HepG2 (cell line): ENCODE measurements around the gene DUSP8. TPM values are rescaled to one million over a fixed set of nuclear protein-coding genes. Genes with fewer than 3 reads are reported as not detected.

Experiments
- ATAC-seq: fragments of 200-7000 bp; cut with Tn5 transposase; 3 replicates; pipeline ENCODE4 v1.9.1; 2020; ENCODE audit warnings: mild to moderate bottlenecking, moderate library complexity
- BruUV-seq: library from RNA; stranded (reverse); fragments of 400-500 nt; replicated peaks from 2 replicates; lab custom pipeline; 2021; lab: Mats Ljungman, UMichigan
- CTCF ChIA-PET: fragments of 300-600 bp; formaldehyde crosslinking; extraction: SDS; loops from one replicate; lab custom pipeline; 2021; ENCODE audit warnings: low total read pairs, inconsistent platforms, low intra/inter-chr PET ratio; lab: Yijun Ruan, JAX
- POLR2A ChIA-PET: fragments of 350-600 bp; sonication (Branson Sonifier 250); formaldehyde crosslinking; loops from one replicate; lab custom pipeline; 2020; ENCODE audit warnings: antibody characterized with exemption, inconsistent platforms; lab: Yijun Ruan, JAX
- DNase-seq: peaks from one replicate; pipeline ENCODE4 v3.0.0-alpha.2; 2015; ENCODE audit warnings: low spot score
- FAIRE-seq: peaks from 3 replicates; lab custom pipeline; 2011; peaks lifted over from hg19 to GRCh38; lab: Jason Lieb, UNC
- H2AFZ ChIP-seq: one replicate; pipeline ENCODE4 v1.6.1; 2011; ENCODE audit warnings: low read length, inconsistent platforms
- H3K27ac ChIP-seq: fragments of 300-600 bp; 3 replicates; pipeline ENCODE4 v1.8.0; 2011; ENCODE audit warnings: mixed run types, mild to moderate bottlenecking, mixed read lengths, low read length, inconsistent platforms; ENCODE audit not compliant: insufficient read depth; ENCODE audit errors: extremely low read length
- H3K27me3 ChIP-seq, 2 experiments: fragments of 200-600 bp in 1 of 2; 2 replicates in 1 of 2; 3 replicates in 1 of 2; pipeline versions ENCODE4 v1.6.0 to v1.8.0; 2011; ENCODE audit warnings: low read length in 2 of 2, mild to moderate bottlenecking in 2 of 2, moderate library complexity in 2 of 2, inconsistent platforms in 1 of 2; ENCODE audit not compliant: insufficient read depth in 2 of 2, control insufficient read depth in 1 of 2
- H3K36me3 ChIP-seq, 2 experiments: fragments of 200-600 bp in 1 of 2; replicated peaks in 1 of 2; 2 replicates in 1 of 2; 3 replicates in 1 of 2; pipeline versions ENCODE4 v1.5.1 to v1.8.0; 2011; ENCODE audit warnings: low read length in 2 of 2, inconsistent platforms in 1 of 2; ENCODE audit not compliant: insufficient read depth in 2 of 2, control insufficient read depth in 1 of 2
- H3K4me1 ChIP-seq: 2 replicates; pipeline ENCODE4 v1.5.1; 2012; ENCODE audit warnings: low read length, inconsistent platforms; ENCODE audit not compliant: insufficient read depth
- H3K4me2 ChIP-seq: 2 replicates; pipeline ENCODE4 v1.6.0; 2011; ENCODE audit warnings: low read depth, low read length, inconsistent platforms
- H3K4me3 ChIP-seq, 3 experiments: fragments of 200-600 bp in 1 of 3; sonication (generic), shearing (Covaris generic) in 1 of 3; replicated peaks in 1 of 3; 2 replicates each; pipeline ENCODE4 v1.5.1; 2011 to 2016; ENCODE audit warnings: low read length in 3 of 3, inconsistent platforms in 2 of 3, low read depth in 2 of 3, mild to moderate bottlenecking in 2 of 3, control low read depth in 1 of 3, mixed read lengths in 1 of 3; ENCODE audit not compliant: insufficient read depth in 1 of 3
- H3K79me2 ChIP-seq: one replicate; pipeline ENCODE4 v1.6.1; 2011; ENCODE audit warnings: low read length, inconsistent platforms; ENCODE audit not compliant: insufficient read depth
- H3K9ac ChIP-seq: 2 replicates; pipeline ENCODE4 v1.6.0; 2011; ENCODE audit warnings: mild to moderate bottlenecking, low read depth, low read length, inconsistent platforms; ENCODE audit not compliant: insufficient read depth
- H3K9me3 ChIP-seq: 2 replicates; pipeline ENCODE4 v1.5.1; 2012; ENCODE audit warnings: mild to moderate bottlenecking, low read length
- H4K20me1 ChIP-seq: 2 replicates; pipeline ENCODE4 v1.6.0; 2011; ENCODE audit warnings: inconsistent platforms, mild to moderate bottlenecking, low read length, moderate library complexity; ENCODE audit not compliant: insufficient read depth
- ATF5 ChIP-seq: sonication (generic); formaldehyde crosslinking; IDR thresholded peaks from 2 replicates; pipeline ENCODE4 v1.4.0; 2020; ENCODE audit warnings: mild to moderate bottlenecking, low read depth, missing genetic modification reagents
- DNMT1 ChIP-seq: sonication (generic); formaldehyde crosslinking; IDR thresholded peaks from 2 replicates; pipeline ENCODE4 v1.5.1; 2020; ENCODE audit warnings: mild to moderate bottlenecking, missing genetic modification reagents
- ESRRA ChIP-seq: sonication (generic); formaldehyde crosslinking; IDR thresholded peaks from 2 replicates; pipeline ENCODE4 v1.5.1; 2020; ENCODE audit warnings: mild to moderate bottlenecking, low read depth, missing genetic modification reagents
- KDM3A ChIP-seq: IDR thresholded peaks from 2 replicates; pipeline ENCODE4 v1.6.1; 2018; ENCODE audit warnings: low read depth, missing compliant biosample characterization
- MEIS1 ChIP-seq: sonication (generic); formaldehyde crosslinking; IDR thresholded peaks from 2 replicates; pipeline ENCODE4 v1.9.0; 2021; ENCODE audit warnings: mild to moderate bottlenecking, missing genetic modification reagents, moderate library complexity, borderline replicate concordance
- NFAT5 ChIP-seq: sonication (generic); formaldehyde crosslinking; IDR thresholded peaks from 2 replicates; pipeline ENCODE4 v1.4.0; 2020; ENCODE audit warnings: missing genetic modification reagents
- NFE2L1 ChIP-seq: sonication (generic); formaldehyde crosslinking; IDR thresholded peaks from 2 replicates; pipeline ENCODE4 v1.4.0; 2020; ENCODE audit warnings: missing genetic modification reagents, mild to moderate bottlenecking, borderline replicate concordance
- SMAD1 ChIP-seq: sonication (generic); formaldehyde crosslinking; IDR thresholded peaks from 2 replicates; pipeline ENCODE4 v1.4.0; 2020; ENCODE audit warnings: missing genetic modification reagents, low read depth, mild to moderate bottlenecking, borderline replicate concordance
- TAF1 ChIP-seq: sonication (generic); formaldehyde crosslinking; IDR thresholded peaks from 2 replicates; pipeline ENCODE4 v1.4.0; 2020; ENCODE audit warnings: missing genetic modification reagents
- TOPORS ChIP-seq: sonication (generic); formaldehyde crosslinking; IDR thresholded peaks from 2 replicates; pipeline ENCODE4 v1.8.0; 2023; ENCODE audit warnings: mild to moderate bottlenecking, missing genetic modification reagents
- ZFP36 ChIP-seq: fragments of 150-350 bp; IDR thresholded peaks from 2 replicates; pipeline ENCODE4 v1.6.1; 2018; ENCODE audit warnings: borderline replicate concordance, low read length, low read depth; ENCODE audit not compliant: partially characterized antibody
- ZKSCAN1 ChIP-seq: fragments of 150-350 bp; IDR thresholded peaks from 2 replicates; pipeline ENCODE4 v1.6.1; 2014; ENCODE audit warnings: low read length
- ZNF17 ChIP-seq: sonication (generic); formaldehyde crosslinking; IDR thresholded peaks from 2 replicates; pipeline ENCODE4 v1.5.0; 2020; ENCODE audit warnings: mild to moderate bottlenecking, missing genetic modification reagents
- ZNF34 ChIP-seq: sonication (generic); formaldehyde crosslinking; IDR thresholded peaks from 2 replicates; pipeline ENCODE4 v1.4.0; 2020; ENCODE audit warnings: mild to moderate bottlenecking, missing genetic modification reagents, borderline replicate concordance
- ZNF343 ChIP-seq: sonication (generic); formaldehyde crosslinking; IDR thresholded peaks from 2 replicates; pipeline ENCODE4 v1.4.0; 2020; ENCODE audit warnings: mild to moderate bottlenecking, missing genetic modification reagents
- ZNF644 ChIP-seq: IDR thresholded peaks from 2 replicates; pipeline ENCODE4 v1.6.1; 2016; ENCODE audit warnings: low read depth
- ZNF768 ChIP-seq: sonication (generic); formaldehyde crosslinking; IDR thresholded peaks from 2 replicates; pipeline ENCODE4 v1.4.0; 2020; ENCODE audit warnings: missing genetic modification reagents
- WGBS: methylation state at CpG from one replicate; pipeline ENCODE4 v1.1.6; 2017; ENCODE audit warnings: low lambda C conversion rate; 5-methylcytosine and 5-hydroxymethylcytosine counted together
- in situ Hi-C: cut with HindIII; loops from 2 replicates; pipeline ENCODE4 v1.10.0; 2017; ENCODE audit warnings: low pct_unique_long_range_greater_than_20kb; ENCODE audit not compliant: extremely low pct_ligation_motif_present
- intact Hi-C: fragments of 100-400 bp; cut with micrococcal nuclease; formaldehyde crosslinking; loops from one replicate; pipeline ENCODE4 v1.10.0; 2022; ENCODE audit not compliant: unreplicated experiment
- polyA plus RNA-seq, 8 experiments: library from polyadenylated mRNA; depleted of rRNA in 3 of 8; stranded (reverse) in 7 of 8; unstranded in 1 of 8; fragments of >200 nt; fragmentation: Illumina TruSeq in 4 of 8; extraction: Trizol in 4 of 8; gene quantifications; 2 replicates each; pipeline versions ENCODE4 v1.2.1 to v1.2.3, GENCODE V29; 2011 to 2016; ENCODE audit warnings: low read depth in 4 of 8, missing spikeins in 1 of 8, mixed read lengths in 1 of 8; ENCODE audit not compliant: insufficient read depth in 1 of 8
- total RNA-seq, 5 experiments: library from RNA; depleted of rRNA; stranded (reverse); fragments of >200 nt; fragmentation: Illumina TruSeq; extraction: Trizol; gene quantifications; 2 replicates each; pipeline ENCODE4 v1.2.3, GENCODE V29; 2016; ENCODE audit warnings: low read depth in 1 of 5

The DUSP8 gene
- total and polyA plus RNA-seq, 2 of the 13 experiments (the other 11 are each of a cell fraction or from before 2014, with no cell fraction given): 1.8 to 8.0 TPM

DNA sequence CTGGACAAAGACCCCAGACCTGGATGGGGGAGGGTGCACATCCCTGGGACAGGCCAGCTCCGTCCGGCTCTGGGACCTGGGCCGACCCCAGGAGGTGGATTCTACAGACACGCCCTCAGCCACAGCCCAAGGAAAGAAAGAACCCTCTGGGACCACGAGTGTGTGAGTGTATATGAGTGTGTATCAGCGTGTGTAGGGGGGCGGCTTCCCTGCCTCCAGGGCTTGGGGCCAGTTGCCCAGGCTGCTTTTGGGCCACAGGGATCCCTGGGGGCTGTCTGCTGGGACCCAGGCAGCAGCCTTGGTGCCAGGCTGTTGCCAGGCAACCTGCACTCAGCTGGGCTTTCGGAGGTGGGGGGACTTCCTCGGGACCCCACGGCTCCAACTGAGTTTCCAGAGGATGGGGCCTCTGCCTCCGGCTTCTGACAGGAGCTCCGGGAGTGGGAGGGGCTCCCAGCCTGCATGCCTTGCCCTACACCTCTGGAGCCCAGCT, 8.9 kb downstream of the DUSP8 start:
- H3K9ac ChIP-seq: no peak overlapping the region
- H3K4me2 ChIP-seq: no peak overlapping the region
- no TSS peak for BruUV-seq
- TF ChIP-seq NFAT5 (no peak), TOPORS (CRISPR knock-in tag) (no peak), MEIS1 (no peak), ATF5 (CRISPR knock-in tag) (no peak), ZNF34 (CRISPR knock-in tag) (no peak), ZNF644 (CRISPR knock-in tag) (no peak), SMAD1 (no peak), KDM3A (CRISPR knock-in tag) (no peak), NFE2L1 (CRISPR knock-in tag) (no peak), ZKSCAN1 (no peak), DNMT1 (CRISPR knock-in tag) (no peak), ESRRA (CRISPR knock-in tag) (no peak), TAF1 (CRISPR knock-in tag) (no peak), ZNF17 (CRISPR knock-in tag) (no peak), ZNF343 (no peak), ZNF768 (no peak), ZFP36 (no peak)
- ATAC-seq (no peak), DNase-seq (no peak), FAIRE-seq (no peak)
- WGBS: 89% methylated on average over 9 of the region's 12 CpGs
- no peaks in the 10 kb centered on the region for H3K27me3 ChIP-seq
- H3K27ac ChIP-seq: no peak overlapping the region
- no peaks in the 10 kb centered on the region for H3K9me3 ChIP-seq
- H3K4me1 ChIP-seq: peaks cover 10% of the 10 kb centered on the region
- H2AFZ ChIP-seq: no peak overlapping the region
- intact Hi-C loops: no loop called here
- CTCF ChIA-PET: no interaction called here
- H3K4me3 ChIP-seq: no peak overlapping the region
- peaks cover 18% of the 10 kb centered on the region; the same call in 1 of the 2 replicates for H4K20me1 ChIP-seq
- POLR2A ChIA-PET: no interaction called here
- H3K79me2 ChIP-seq: no peaks in the 10 kb centered on the region
- H3K36me3 ChIP-seq: peaks cover 0 to 1% of the 10 kb centered on the region in 2 experiments; a peak in 1 of 5 replicates
- in situ Hi-C loops: no loop called here
